Measurements from ENCODE around the gene ACSS2. TPM values are rescaled to one million over a fixed set of nuclear protein-coding genes. Genes with fewer than 3 reads are reported as not detected.
A peak's percentile ranks its signal among the peaks of the same experiment; 100 is the strongest.

ACSS2 gene
- polyA plus RNA-seq, 2 donors: 31.4 to 44.2 TPM

GRCh38 chr20:34943808-34944567, 67.6 kb downstream of the ACSS2 start:
- H3K27ac ChIP-seq (ENCODE audit: low read depth in 2 of 2, low read length in 1 of 2): no peak overlapping the region
- H3K36me3 ChIP-seq (ENCODE audit: control insufficient read depth in 2 of 2, insufficient read depth in 2 of 2, low read length in 1 of 2): peaks cover 3 to 23% of the 10 kb centered on the region in 2 donors
- WGBS, 2 donors: 75 to 87% methylated on average over 2 of the region's 2 CpGs

GRCh38 chr20:34945315-34946077, 69.1 kb downstream of the ACSS2 start:
- no peaks in the 10 kb centered on the region for H3K9me3 ChIP-seq (ENCODE audit: control insufficient read depth in 2 of 2, insufficient read depth in 1 of 2, low read depth in 1 of 2, low read length in 1 of 2)
- H3K4me1 ChIP-seq (ENCODE audit: control insufficient read depth in 2 of 2, insufficient read depth in 2 of 2, low read length in 1 of 2): peaks cover 4% of the 10 kb centered on the region in 2 donors
- 63 to 64% methylated on average over 7 of the region's 7 CpGs for WGBS, 2 donors
- H3K27ac ChIP-seq (ENCODE audit: low read depth in 2 of 2, low read length in 1 of 2): peak overlapping the region in 1 of 2 donors; percentile 64
- H3K27me3 ChIP-seq (ENCODE audit: control insufficient read depth in 1 of 2, insufficient read depth in 2 of 2, low read length in 2 of 2): no peaks in the 10 kb centered on the region
- peaks cover 3 to 23% of the 10 kb centered on the region in 2 donors for H3K36me3 ChIP-seq (ENCODE audit: control insufficient read depth in 2 of 2, insufficient read depth in 2 of 2, low read length in 1 of 2)
- H3K4me3 ChIP-seq (ENCODE audit: low read depth in 1 of 2, low read length in 2 of 2): no peak overlapping the region

More at GRCh38 chr20:34943808-34944567, 67.6 kb downstream of the ACSS2 start:
- Histone ChIP-seq H3K9me3 (ENCODE audit: control insufficient read depth in 2 of 2, insufficient read depth in 1 of 2, low read depth in 1 of 2, low read length in 1 of 2) (no peaks in the 10 kb centered on the region), H3K4me3 (ENCODE audit: low read depth in 1 of 2, low read length in 2 of 2) (no peak overlapping the region), H3K27me3 (ENCODE audit: control insufficient read depth in 1 of 2, insufficient read depth in 2 of 2, low read length in 2 of 2) (no peaks in the 10 kb centered on the region), H3K4me1 (ENCODE audit: control insufficient read depth in 2 of 2, insufficient read depth in 2 of 2, low read length in 1 of 2) (peaks cover 4% of the 10 kb centered on the region in 2 donors)

GRCh38 chr20:34946661-34947060, 70.2 kb downstream of the ACSS2 start:
- WGBS, 2 donors: 89 to 97% methylated on average over 3 of the region's 3 CpGs
- Histone ChIP-seq H3K36me3 (ENCODE audit: control insufficient read depth in 2 of 2, insufficient read depth in 2 of 2, low read length in 1 of 2) (peaks cover under 1 to 21% of the 10 kb centered on the region in 2 donors), H3K4me3 (ENCODE audit: low read depth in 1 of 2, low read length in 2 of 2) (no peak overlapping the region), H3K9me3 (ENCODE audit: control insufficient read depth in 2 of 2, insufficient read depth in 1 of 2, low read depth in 1 of 2, low read length in 1 of 2) (no peaks in the 10 kb centered on the region), H3K27me3 (ENCODE audit: control insufficient read depth in 1 of 2, insufficient read depth in 2 of 2, low read length in 2 of 2) (no peaks in the 10 kb centered on the region), H3K4me1 (ENCODE audit: control insufficient read depth in 2 of 2, insufficient read depth in 2 of 2, low read length in 1 of 2) (peaks cover 4 to 6% of the 10 kb centered on the region in 2 donors), H3K27ac (ENCODE audit: low read depth in 2 of 2, low read length in 1 of 2) (no peak overlapping the region)

- no peak overlapping the region for H3K4me3 ChIP-seq (ENCODE audit: low read depth in 1 of 2, low read length in 2 of 2)
- peaks cover 0 to 15% of the 10 kb centered on the region in 2 donors for H3K36me3 ChIP-seq (ENCODE audit: control insufficient read depth in 2 of 2, insufficient read depth in 2 of 2, low read length in 1 of 2)
- no peak overlapping the region for H3K27ac ChIP-seq (ENCODE audit: low read depth in 2 of 2, low read length in 1 of 2)
- H3K9me3 ChIP-seq (ENCODE audit: control insufficient read depth in 2 of 2, insufficient read depth in 1 of 2, low read depth in 1 of 2, low read length in 1 of 2): no peaks in the 10 kb centered on the region
- H3K27me3 ChIP-seq (ENCODE audit: control insufficient read depth in 1 of 2, insufficient read depth in 2 of 2, low read length in 2 of 2): no peaks in the 10 kb centered on the region
- peaks cover 4 to 7% of the 10 kb centered on the region in 2 donors for H3K4me1 ChIP-seq (ENCODE audit: control insufficient read depth in 2 of 2, insufficient read depth in 2 of 2, low read length in 1 of 2)
Observed at GRCh38 chr20:34947336-34947735, 70.9 kb downstream of the ACSS2 start.

GRCh38 chr20:34948030-34948429, 71.6 kb downstream of the ACSS2 start:
- H3K27ac ChIP-seq (ENCODE audit: low read depth in 2 of 2, low read length in 1 of 2): no peak overlapping the region
- H3K4me3 ChIP-seq (ENCODE audit: low read depth in 1 of 2, low read length in 2 of 2): no peak overlapping the region
- peaks cover 4 to 7% of the 10 kb centered on the region in 2 donors for H3K4me1 ChIP-seq (ENCODE audit: control insufficient read depth in 2 of 2, insufficient read depth in 2 of 2, low read length in 1 of 2)
- H3K9me3 ChIP-seq (ENCODE audit: control insufficient read depth in 2 of 2, insufficient read depth in 1 of 2, low read depth in 1 of 2, low read length in 1 of 2): no peaks in the 10 kb centered on the region
- peaks cover 0 to 9% of the 10 kb centered on the region in 2 donors for H3K36me3 ChIP-seq (ENCODE audit: control insufficient read depth in 2 of 2, insufficient read depth in 2 of 2, low read length in 1 of 2)
- no peaks in the 10 kb centered on the region for H3K27me3 ChIP-seq (ENCODE audit: control insufficient read depth in 1 of 2, insufficient read depth in 2 of 2, low read length in 2 of 2)

- H3K27me3 ChIP-seq (ENCODE audit: control insufficient read depth in 1 of 2, insufficient read depth in 2 of 2, low read length in 2 of 2): no peaks in the 10 kb centered on the region
- no peak overlapping the region for H3K4me3 ChIP-seq (ENCODE audit: low read depth in 1 of 2, low read length in 2 of 2)
- no peaks in the 10 kb centered on the region for H3K9me3 ChIP-seq (ENCODE audit: control insufficient read depth in 2 of 2, insufficient read depth in 1 of 2, low read depth in 1 of 2, low read length in 1 of 2)
- peaks cover 3 to 4% of the 10 kb centered on the region in 2 donors for H3K4me1 ChIP-seq (ENCODE audit: control insufficient read depth in 2 of 2, insufficient read depth in 2 of 2, low read length in 1 of 2)
- peaks cover 0 to 4% of the 10 kb centered on the region in 2 donors for H3K36me3 ChIP-seq (ENCODE audit: control insufficient read depth in 2 of 2, insufficient read depth in 2 of 2, low read length in 1 of 2)
- WGBS, 2 donors: 92 to 93% methylated on average over 6 of the region's 6 CpGs
- H3K27ac ChIP-seq (ENCODE audit: low read depth in 2 of 2, low read length in 1 of 2): no peak overlapping the region
Observed at GRCh38 chr20:34949120-34949519, 72.7 kb downstream of the ACSS2 start.

GRCh38 chr20:34951252-34951651, 74.8 kb downstream of the ACSS2 start:
- Histone ChIP-seq H3K27ac (ENCODE audit: low read depth in 2 of 2, low read length in 1 of 2) (peak overlapping the region; percentile 17 to 82), H3K4me3 (ENCODE audit: low read depth in 1 of 2, low read length in 2 of 2) (no peak overlapping the region), H3K9me3 (ENCODE audit: control insufficient read depth in 2 of 2, insufficient read depth in 1 of 2, low read depth in 1 of 2, low read length in 1 of 2) (no peaks in the 10 kb centered on the region), H3K4me1 (ENCODE audit: control insufficient read depth in 2 of 2, insufficient read depth in 2 of 2, low read length in 1 of 2) (peaks cover 0 to 3% of the 10 kb centered on the region in 2 donors), H3K27me3 (ENCODE audit: control insufficient read depth in 1 of 2, insufficient read depth in 2 of 2, low read length in 2 of 2) (no peaks in the 10 kb centered on the region), H3K36me3 (ENCODE audit: control insufficient read depth in 2 of 2, insufficient read depth in 2 of 2, low read length in 1 of 2) (no peaks in the 10 kb centered on the region)
- WGBS, 2 donors: 80 to 90% methylated on average over 2 of the region's 2 CpGs

GRCh38 chr20:34951652-34952051, 75.2 kb downstream of the ACSS2 start:
- WGBS, 2 donors: 86% methylated on average over 8 of the region's 8 CpGs
- Histone ChIP-seq H3K27me3 (ENCODE audit: control insufficient read depth in 1 of 2, insufficient read depth in 2 of 2, low read length in 2 of 2) (no peaks in the 10 kb centered on the region), H3K4me1 (ENCODE audit: control insufficient read depth in 2 of 2, insufficient read depth in 2 of 2, low read length in 1 of 2) (peaks cover 0 to 3% of the 10 kb centered on the region in 2 donors), H3K27ac (ENCODE audit: low read depth in 2 of 2, low read length in 1 of 2) (peak overlapping the region; percentile 17 to 82), H3K36me3 (ENCODE audit: control insufficient read depth in 2 of 2, insufficient read depth in 2 of 2, low read length in 1 of 2) (no peaks in the 10 kb centered on the region), H3K4me3 (ENCODE audit: low read depth in 1 of 2, low read length in 2 of 2) (no peak overlapping the region), H3K9me3 (ENCODE audit: control insufficient read depth in 2 of 2, insufficient read depth in 1 of 2, low read depth in 1 of 2, low read length in 1 of 2) (no peaks in the 10 kb centered on the region)

- Histone ChIP-seq H3K4me1 (ENCODE audit: control insufficient read depth in 2 of 2, insufficient read depth in 2 of 2, low read length in 1 of 2) (peaks cover 0 to 3% of the 10 kb centered on the region in 2 donors), H3K27ac (ENCODE audit: low read depth in 2 of 2, low read length in 1 of 2) (no peak overlapping the region), H3K9me3 (ENCODE audit: control insufficient read depth in 2 of 2, insufficient read depth in 1 of 2, low read depth in 1 of 2, low read length in 1 of 2) (no peaks in the 10 kb centered on the region), H3K36me3 (ENCODE audit: control insufficient read depth in 2 of 2, insufficient read depth in 2 of 2, low read length in 1 of 2) (no peaks in the 10 kb centered on the region), H3K27me3 (ENCODE audit: control insufficient read depth in 1 of 2, insufficient read depth in 2 of 2, low read length in 2 of 2) (no peaks in the 10 kb centered on the region), H3K4me3 (ENCODE audit: low read depth in 1 of 2, low read length in 2 of 2) (no peak overlapping the region)
- 71 to 78% methylated on average over 5 of the region's 5 CpGs for WGBS, 2 donors
Observed at GRCh38 chr20:34952671-34953070, 76.3 kb downstream of the ACSS2 start.
